ENCODE data around the gene RPS24.

Gene RPS24

GRCh38 chr10:78028438-78029268, 5.0 kb upstream of the RPS24 start:
- no peak for DNase-seq

GRCh38 chr10:78029269-78030226, 4.1 kb upstream of the RPS24 start, which contains the start of gene POLR3A:
Gene POLR3A (minus strand): TSS chr10:78029515. CDS start chr10:78029407, 108 bp downstream.
- DNase-seq = peak; percentile 28

GRCh38 chr10:78033387-78033636, 351 bp upstream of the RPS24 start:
- DNase-seq = no peak

GRCh38 chr10:78035025-78035424, 1.4 kb downstream of the RPS24 start:
- DNase-seq = no peak

- DNase-seq = no peak
Observed at GRCh38 chr10:78035437-78035836, 1.8 kb downstream of the RPS24 start.

DNA sequence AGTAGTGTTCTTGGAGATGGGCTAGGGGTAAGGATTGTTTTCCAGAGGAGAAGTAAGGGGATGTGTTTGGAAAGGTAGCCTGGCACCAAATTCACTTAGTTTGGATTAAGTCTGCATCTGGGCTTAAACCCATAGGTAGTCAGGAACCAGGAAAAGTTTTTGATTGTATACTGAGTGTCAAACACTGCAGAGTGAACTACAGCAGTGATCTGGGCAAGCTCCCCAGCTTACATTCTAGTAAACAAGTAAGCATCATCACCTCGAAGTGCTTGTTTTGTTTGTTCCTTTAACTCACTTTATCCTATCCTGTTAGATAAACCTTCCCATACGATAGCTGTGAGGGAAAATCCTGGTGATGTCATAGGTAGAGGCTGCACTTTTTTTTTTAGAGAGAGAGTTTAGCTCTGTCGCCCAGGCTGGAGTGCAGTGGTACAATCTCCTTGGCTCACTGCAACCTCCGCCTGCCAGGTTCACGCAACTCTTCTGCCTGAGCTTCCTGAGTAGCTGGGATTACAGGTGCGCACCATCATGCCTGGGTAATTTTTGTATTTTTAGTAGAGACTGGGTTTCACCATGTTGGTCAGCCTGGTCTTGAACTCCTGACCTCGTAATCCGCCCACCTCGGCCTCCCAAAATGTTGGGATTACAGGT, 2.4 kb downstream of the RPS24 start:
- DNase-seq = no peak

GRCh38 chr10:78038105-78038504, 4.4 kb downstream of the RPS24 start:
- DNase-seq = no peak

- DNase-seq = no peak
Observed at GRCh38 chr10:78038791-78039547, 5.3 kb downstream of the RPS24 start.

- DNase-seq = no peak
Observed at GRCh38 chr10:78039743-78040142, 6.1 kb downstream of the RPS24 start.

DNA sequence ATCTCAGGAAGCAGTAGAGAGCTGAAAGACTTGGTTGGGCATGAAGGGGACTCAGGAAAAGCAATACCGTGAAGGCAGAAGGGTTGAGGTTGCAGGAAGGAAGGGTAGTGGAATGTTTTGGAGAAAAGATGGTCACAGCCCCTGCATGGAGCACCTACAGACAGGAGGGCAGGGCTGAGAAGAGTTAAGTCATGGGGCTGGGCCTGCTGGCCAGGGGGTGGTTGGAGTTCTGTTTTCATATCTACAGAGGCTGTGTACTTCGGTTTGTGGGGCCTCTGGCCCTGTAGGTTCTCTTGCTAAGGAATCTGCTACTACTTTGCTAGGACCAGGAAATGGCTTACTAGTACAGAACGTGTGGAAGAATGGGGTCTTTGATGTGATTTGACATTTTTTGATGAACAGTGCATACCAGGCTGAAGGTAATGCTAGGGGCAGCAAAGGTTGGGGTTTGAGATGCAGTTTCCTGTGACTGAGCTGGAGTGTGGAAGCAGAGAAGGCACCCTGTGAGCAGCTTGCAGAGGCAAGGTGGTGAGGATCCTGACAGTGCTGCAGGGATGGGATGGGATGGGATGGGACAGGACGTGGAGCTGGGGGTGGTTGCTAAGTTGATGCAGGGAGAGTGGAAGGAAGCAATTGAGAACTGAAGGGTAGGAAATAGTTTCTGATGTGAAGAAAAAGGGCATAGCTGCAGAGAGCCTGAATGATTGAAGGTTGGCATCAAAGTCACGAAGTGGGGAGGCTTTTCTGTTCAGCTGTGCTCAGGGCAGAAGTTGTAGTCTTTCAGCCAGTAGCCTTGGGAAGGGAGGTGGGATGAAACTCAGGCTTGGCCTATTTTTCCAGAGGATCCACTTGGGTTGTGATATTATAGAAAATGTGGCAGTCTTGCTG, 7.8 kb downstream of the RPS24 start:
- no peak for DNase-seq

DNA sequence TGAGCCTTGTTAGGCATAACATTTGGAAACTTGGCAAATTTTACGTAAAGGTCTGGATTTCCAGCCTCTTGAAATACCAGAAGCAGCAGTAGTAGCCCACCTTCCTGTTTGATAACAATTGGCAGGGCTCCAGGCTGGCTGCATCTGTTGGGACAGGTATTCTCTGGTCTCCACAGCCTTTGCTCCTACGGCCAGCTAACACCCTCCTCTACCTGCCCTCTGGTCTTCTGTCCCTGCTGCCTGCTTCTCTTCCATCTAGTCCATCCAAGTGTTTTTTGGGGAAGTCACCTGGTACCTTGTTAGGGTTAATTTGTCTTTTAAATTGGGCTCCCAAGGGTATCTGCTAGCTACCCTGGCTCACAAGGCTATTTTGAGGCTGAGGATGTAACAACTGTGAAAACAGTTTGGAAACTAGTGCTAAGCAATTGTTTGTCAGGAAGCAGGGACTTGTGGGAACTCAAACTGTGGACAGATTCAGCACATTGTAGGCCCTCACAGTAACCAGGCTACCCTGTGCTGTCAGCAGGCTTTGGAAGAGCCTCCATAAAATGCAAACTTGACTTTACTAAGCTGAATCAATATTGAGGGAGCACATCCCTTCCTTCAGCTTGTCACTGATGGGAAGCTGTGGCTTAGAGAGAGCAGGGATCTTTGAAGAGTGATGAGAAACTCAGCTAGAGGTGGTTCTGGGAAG, 8.5 kb downstream of the RPS24 start:
- DNase-seq = no peak

DNA sequence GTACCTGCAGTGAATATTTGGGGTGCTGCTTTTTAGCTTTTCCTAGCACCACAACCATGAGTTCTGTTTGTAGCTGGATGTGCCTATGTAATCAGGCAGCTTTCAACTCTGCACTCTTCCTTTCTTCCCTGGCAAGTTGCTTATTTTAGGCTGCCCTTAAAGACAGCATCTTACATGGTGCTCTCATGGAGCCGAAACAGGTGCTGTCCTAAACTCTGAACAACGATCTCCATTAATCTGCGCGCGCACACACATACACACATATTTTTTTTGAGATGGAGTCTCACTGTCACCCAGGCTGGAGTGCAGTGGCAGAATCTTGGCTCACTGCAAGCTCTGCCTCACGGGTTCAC, 9.1 kb downstream of the RPS24 start:
- no peak for DNase-seq

DNA sequence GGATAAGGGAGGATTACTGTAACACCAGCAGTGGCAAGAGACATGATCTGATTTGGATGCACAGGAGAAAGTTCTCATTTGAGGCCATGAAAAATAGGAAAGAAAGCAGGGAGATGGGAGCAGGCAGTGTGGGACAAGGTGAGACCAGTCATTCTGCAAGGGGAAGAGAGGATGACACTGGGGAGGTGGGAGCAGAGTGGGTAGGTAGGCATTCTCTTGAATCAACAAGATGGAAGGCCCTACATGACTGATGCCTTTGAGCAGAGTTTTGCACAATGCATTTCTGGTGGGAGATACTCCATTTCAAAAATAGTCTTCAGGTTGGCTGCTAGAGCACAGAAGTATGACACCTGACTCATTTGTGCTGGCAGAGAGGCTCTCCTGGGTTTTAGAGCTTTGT, 10.5 kb downstream of the RPS24 start:
- DNase-seq = no peak

DNA sequence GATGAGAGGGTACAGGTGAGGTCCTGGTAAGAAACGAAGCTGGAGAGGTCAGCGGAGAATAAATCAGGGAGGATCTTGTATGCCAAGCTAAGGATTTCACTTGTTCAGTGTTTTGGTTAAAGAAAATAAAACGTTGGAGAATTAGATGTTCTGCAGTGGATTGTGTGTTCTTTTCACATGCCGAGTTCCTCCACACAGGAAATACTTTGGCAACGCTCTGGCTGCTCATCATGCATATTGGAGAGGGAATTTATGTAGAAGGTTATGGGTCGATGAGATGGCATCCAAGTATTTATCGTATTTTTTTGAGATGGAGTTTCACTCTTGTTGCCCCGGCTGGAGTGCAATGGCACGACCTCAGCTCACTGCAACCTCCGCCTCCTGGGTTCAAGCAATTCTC, 11.0 kb downstream of the RPS24 start:
- DNase-seq = no peak

- no peak for DNase-seq
Observed at GRCh38 chr10:78045237-78045636, 11.6 kb downstream of the RPS24 start.

GRCh38 chr10:78045856-78046255, 12.2 kb downstream of the RPS24 start:
- no peak for DNase-seq

- DNase-seq = no peak
Observed at GRCh38 chr10:78046711-78047269, 13.1 kb downstream of the RPS24 start.

DNA sequence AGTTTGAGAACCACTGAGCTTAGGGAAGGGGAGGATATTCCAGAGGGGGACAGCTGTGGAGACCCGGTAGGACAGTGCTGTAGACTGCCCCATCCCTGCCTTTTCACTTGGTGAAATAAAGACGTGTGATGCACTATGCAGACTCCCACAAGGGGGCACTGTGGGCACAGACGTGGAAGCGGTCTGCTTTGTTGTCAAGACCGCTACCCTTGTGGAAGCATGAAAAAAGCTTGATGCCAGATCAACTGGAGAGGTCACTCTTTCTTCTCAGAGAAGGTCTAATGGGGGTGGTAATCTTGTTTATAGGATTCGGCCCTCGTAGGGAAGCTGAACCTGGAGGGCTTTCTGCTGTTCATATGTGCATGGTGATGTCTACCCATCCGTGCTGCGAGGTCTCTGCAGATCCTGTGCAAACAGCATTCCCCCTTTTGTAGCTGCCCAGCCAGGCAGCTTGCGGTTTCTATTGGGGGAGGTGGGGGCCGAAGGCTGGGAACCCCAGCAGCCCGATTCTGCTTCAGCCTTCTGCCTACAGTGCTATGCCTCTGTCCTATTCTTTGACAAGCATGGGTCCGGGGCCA, 13.7 kb downstream of the RPS24 start:
- DNase-seq = no peak

GRCh38 chr10:78049851-78050250, 16.2 kb downstream of the RPS24 start:
- no peak for DNase-seq

DNA sequence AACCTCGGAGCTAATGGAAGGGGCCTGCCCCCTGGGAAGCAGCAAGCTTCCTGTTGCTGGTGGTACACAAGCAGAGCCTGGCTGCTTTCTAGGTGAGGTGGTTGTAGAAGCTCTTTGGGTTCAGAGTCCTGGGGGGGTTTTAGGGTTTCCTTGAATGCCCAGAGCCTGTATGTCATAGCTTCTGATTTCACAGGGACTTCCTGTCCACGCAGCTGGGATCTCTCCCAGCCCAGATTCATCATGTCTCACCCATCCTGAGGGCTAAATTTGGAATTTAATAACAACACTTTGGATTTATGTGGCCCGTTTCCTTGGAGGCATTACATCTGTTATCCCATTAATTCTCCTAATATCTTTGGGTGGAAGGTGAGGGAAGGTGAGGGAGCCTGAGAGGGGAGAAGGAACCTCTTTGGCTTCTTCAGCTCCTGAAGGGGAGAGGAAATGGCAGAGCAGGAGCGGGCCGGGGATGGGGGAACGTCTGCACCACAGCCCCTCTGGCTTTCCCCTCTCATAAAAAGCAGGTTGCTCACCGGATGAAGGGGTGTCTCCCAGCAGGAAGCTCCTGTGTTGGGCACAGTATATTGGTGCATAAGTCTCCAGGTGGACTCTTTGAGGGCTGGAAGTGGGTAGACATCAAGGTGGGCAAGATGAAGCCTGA, 19.7 kb downstream of the RPS24 start:
- DNase-seq = no peak

Measured in NCI-H187 treated with DMSO at 0.1 percent for 48 hours (cell line).